ENCODE data around the gene ALOXE3.
"Not testable (repeated sequence)": the region's sequence is repeated elsewhere in the genome, so short reads cannot be mapped to it uniquely, and the experiment has no call there.

ALOXE3 gene

GRCh38 chr17:8117367-8117979 is 841 bp downstream of the ALOXE3 start:
- ChIA-PET CTCF (interaction anchor here (0.8 to 6.9 kb wide), 11 partner anchors 7 to 266 kb away, joined by 3 to 103 read pairs (median 12); partner anchors contain the start of gene ALOX12B), POLR2A (no interaction called here)
- no peak for DNase-seq (ENCODE audit: extremely low spot score)
- TF ChIP-seq CTCF (IDR thresholded peaks at IDR 0.05; ENCODE audit: control extremely low read depth, extremely low read depth, low read depth, missing control alignments) = no peak

- no peak for DNase-seq (ENCODE audit: extremely low spot score)
- TF ChIP-seq CTCF (IDR thresholded peaks at IDR 0.05; ENCODE audit: control extremely low read depth, extremely low read depth, low read depth, missing control alignments) = no peak
- CTCF ChIA-PET = interaction anchor here (0.8 to 6.9 kb wide), 7 partner anchors 12 to 57 kb away, joined by 3 to 103 read pairs (median 30); partner anchors contain the start of gene ALOX12B
- POLR2A ChIA-PET = no interaction called here
Measured at GRCh38 chr17:8116776-8117175, 1.5 kb downstream of the ALOXE3 start.

GRCh38 chr17:8110907-8111306 is 7.4 kb downstream of the ALOXE3 start:
- no peak for DNase-seq (ENCODE audit: extremely low spot score)
- no peak for TF ChIP-seq CTCF (IDR thresholded peaks at IDR 0.05; ENCODE audit: control extremely low read depth, extremely low read depth, low read depth, missing control alignments)
- ChIA-PET CTCF (interaction anchor here (0.7 to 10.9 kb wide), 23 partner anchors 8 to 379 kb away, joined by 3 to 191 read pairs (median 5); partner anchors contain the start of genes ALOX12B and ALOXE3), POLR2A (no interaction called here)

- no peak for DNase-seq (ENCODE audit: extremely low spot score)
- POLR2A ChIA-PET = no interaction called here
- TF ChIP-seq CTCF (IDR thresholded peaks at IDR 0.05; ENCODE audit: control extremely low read depth, extremely low read depth, low read depth, missing control alignments) = no peak
- CTCF ChIA-PET = interaction anchor here (0.5 to 10.9 kb wide), 25 partner anchors 9 to 379 kb away, joined by 3 to 191 read pairs (median 4); partner anchors contain the start of genes ALOX12B and ALOXE3
Measured at GRCh38 chr17:8110456-8110804, 7.9 kb downstream of the ALOXE3 start.

- peak; percentile 87 for DNase-seq (ENCODE audit: extremely low spot score)
- ChIA-PET POLR2A (no interaction called here), CTCF (interaction anchor here (0.5 to 10.9 kb wide), 23 partner anchors 9 to 378 kb away, joined by 3 to 191 read pairs (median 5); partner anchors contain the start of genes ALOX12B and ALOXE3)
- TF ChIP-seq CTCF (IDR thresholded peaks at IDR 0.05; ENCODE audit: control extremely low read depth, extremely low read depth, low read depth, missing control alignments) = peak; percentile 93
Measured at GRCh38 chr17:8109661-8110455, 8.5 kb downstream of the ALOXE3 start.

GRCh38 chr17:8108972-8109660 is 9.2 kb downstream of the ALOXE3 start:
- DNase-seq (ENCODE audit: extremely low spot score) = no peak
- CTCF ChIA-PET = interaction anchor here (0.8 to 10.9 kb wide), 15 partner anchors 9 to 90 kb away, joined by 3 to 191 read pairs (median 23); partner anchors contain the start of genes ALOX12B and ALOXE3
- POLR2A ChIA-PET = no interaction called here
- TF ChIP-seq CTCF (IDR thresholded peaks at IDR 0.05; ENCODE audit: control extremely low read depth, extremely low read depth, low read depth, missing control alignments) = no peak

GRCh38 chr17:8106980-8107379 is 11.3 kb downstream of the ALOXE3 start:
- POLR2A ChIA-PET; DNase-seq (ENCODE audit: extremely low spot score): not testable (repeated sequence)
- CTCF ChIA-PET = interaction anchor here (4.4 to 10.9 kb wide), 4 partner anchors 12 to 48 kb away, joined by 30 to 191 read pairs (median 112); partner anchors contain the start of gene ALOXE3
